GM12874 (cell line): Measurements from ENCODE around the gene SDC3.

ENCODE experiments used
- TF ChIP-seq, protein P1 (sequence below): IDR thresholded peaks from 2 replicates; pipeline ENCODE4 v1.5.1; 2011; ENCODE audit warnings: low read depth, mild to moderate bottlenecking, control low read depth, low read length, moderate library complexity; ENCODE audit not compliant: insufficient read depth

The SDC3 gene

GRCh38 chr1:30912224-30912623 is 3.7 kb upstream of the SDC3 start:
- TF ChIP-seq, protein P1, sequence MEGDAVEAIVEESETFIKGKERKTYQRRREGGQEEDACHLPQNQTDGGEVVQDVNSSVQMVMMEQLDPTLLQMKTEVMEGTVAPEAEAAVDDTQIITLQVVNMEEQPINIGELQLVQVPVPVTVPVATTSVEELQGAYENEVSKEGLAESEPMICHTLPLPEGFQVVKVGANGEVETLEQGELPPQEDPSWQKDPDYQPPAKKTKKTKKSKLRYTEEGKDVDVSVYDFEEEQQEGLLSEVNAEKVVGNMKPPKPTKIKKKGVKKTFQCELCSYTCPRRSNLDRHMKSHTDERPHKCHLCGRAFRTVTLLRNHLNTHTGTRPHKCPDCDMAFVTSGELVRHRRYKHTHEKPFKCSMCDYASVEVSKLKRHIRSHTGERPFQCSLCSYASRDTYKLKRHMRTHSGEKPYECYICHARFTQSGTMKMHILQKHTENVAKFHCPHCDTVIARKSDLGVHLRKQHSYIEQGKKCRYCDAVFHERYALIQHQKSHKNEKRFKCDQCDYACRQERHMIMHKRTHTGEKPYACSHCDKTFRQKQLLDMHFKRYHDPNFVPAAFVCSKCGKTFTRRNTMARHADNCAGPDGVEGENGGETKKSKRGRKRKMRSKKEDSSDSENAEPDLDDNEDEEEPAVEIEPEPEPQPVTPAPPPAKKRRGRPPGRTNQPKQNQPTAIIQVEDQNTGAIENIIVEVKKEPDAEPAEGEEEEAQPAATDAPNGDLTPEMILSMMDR = no peak

DNA sequence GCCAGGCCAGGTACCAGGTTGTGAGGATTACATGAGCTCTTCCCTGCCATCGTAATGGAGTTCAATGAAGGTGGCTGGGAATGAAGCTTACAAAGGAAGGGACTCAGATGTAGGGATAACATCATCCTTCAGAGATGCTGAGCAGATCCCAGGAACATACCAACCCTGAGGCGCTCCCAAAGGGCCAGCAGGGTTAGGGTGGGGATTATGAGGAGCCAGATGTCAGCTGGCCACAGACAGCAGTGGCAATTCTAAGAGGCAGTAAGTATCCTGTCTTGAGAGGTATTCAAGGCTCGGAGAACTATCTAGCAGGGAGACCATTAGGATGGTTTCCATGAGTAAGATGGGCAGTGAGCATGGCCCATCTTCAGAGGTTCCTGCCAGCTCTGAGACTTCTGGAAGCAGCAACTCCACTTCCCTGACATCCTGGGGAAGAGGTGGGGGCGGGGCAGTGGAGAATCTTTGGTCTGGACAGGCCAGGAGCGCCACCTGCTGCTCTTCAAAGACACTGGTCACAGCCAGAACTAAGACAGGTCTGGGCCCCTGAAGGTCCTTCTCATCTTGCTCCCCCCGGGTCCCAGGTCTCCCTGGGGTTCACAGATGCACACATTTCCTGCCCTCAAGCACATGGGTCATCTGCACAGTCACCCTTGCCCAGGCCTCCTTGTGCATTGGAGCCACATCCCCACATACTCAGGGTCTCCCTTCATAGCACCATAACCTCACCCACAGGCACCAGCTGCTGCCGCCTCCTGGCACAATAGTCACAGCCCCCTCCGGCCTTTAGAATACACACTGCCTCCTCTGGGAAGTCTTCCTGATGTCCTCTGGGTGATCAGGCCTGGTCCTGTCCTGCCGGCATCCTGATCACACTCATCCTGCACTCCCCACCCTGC is 2.7 kb upstream of the SDC3 start:
- TF ChIP-seq, protein P1 = peak; percentile 86

DNA sequence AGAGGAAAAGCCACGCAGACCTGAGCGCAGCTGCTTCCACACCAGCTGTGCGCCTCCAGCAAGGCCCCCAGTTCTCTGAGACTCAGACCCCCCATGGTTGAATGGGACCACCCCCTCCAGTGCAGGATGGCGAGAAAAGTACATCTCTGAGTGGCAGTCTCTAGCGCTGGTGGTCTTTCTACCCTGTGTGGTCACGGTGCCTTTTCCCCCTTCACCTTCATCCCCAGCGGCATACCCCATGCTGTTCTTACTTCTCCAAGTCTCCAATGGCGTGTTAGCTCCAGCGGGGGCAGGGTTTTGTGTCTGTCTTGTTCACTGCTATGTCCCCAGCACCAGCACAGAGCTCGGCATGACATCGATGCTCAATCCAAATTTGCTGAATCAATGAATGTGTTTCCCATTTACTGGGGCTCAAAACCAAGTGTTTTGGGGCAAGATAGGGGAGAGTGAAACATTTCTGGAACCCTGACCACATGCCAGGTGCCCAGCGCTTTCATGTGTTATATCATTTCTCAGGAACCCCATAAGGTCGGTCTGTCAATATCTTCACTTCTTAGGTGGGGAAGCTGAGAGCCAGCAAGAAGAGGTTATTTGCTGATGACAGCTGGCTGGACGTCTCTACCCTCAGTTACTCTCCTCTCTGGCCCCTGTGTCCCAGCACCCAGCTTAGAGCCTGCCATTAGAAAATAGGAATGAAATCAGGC is 959 bp upstream of the SDC3 start:
- TF ChIP-seq, protein P1 = no peak

GRCh38 chr1:30908316-30908695 is 252 bp downstream of the SDC3 start:
- TF ChIP-seq, protein P1 = no peak

- TF ChIP-seq, protein P1 = no peak
Observed at GRCh38 chr1:30907481-30908315, 860 bp downstream of the SDC3 start.

GRCh38 chr1:30906631-30907441 is 1.7 kb downstream of the SDC3 start:
- TF ChIP-seq, protein P1 = no peak
